Type B pancreatic cell (in vitro differentiated cells): ENCODE results near the gene PLXDC1. TPM values are rescaled to one million over a fixed set of nuclear protein-coding genes. Genes with fewer than 3 reads are reported as not detected.
"Not testable (repeated sequence)": the region's sequence is repeated elsewhere in the genome, so short reads cannot be mapped to it uniquely, and the experiment has no call there.

ENCODE experiments used
- DNase-seq: peaks from one replicate; pipeline ENCODE4 v3.0.0; 2021; ENCODE audit warnings: mixed read lengths; ENCODE audit not compliant: unreplicated experiment; ENCODE audit errors: extremely low spot score
- H3K27ac Mint-ChIP-seq: 2 replicates; pipeline ENCODE4 v1.8.0; 2021; ENCODE audit warnings: mild to moderate bottlenecking, mixed read lengths
- H3K27me3 Mint-ChIP-seq: 2 replicates; pipeline ENCODE4 v1.8.0; 2021; ENCODE audit warnings: mixed read lengths
- H3K36me3 Mint-ChIP-seq: 2 replicates; pipeline ENCODE4 v1.8.0; 2021; ENCODE audit warnings: mixed read lengths
- H3K4me1 Mint-ChIP-seq: one replicate; pipeline ENCODE4 v1.8.0; 2021; ENCODE audit warnings: mixed read lengths; ENCODE audit not compliant: unreplicated experiment
- H3K4me3 Mint-ChIP-seq: 2 replicates; pipeline ENCODE4 v1.8.0; 2021; ENCODE audit warnings: mild to moderate bottlenecking, mixed read lengths
- H3K9me3 Mint-ChIP-seq: 2 replicates; pipeline ENCODE4 v1.8.0; 2021; ENCODE audit warnings: mixed read lengths
- CTCF ChIP-seq: fragments of 200-600 bp; sonication (generic); conservative IDR thresholded peaks from 2 replicates; pipeline ENCODE4 v1.5.0; 2021; ENCODE audit warnings: antibody characterized with exemption, mild to moderate bottlenecking
- total RNA-seq: library from RNA; stranded (reverse); gene quantifications from 2 replicates; pipeline ENCODE4 v1.2.1, GENCODE V29; 2021; ENCODE audit warnings: low replicate concordance

The PLXDC1 gene
- total RNA-seq, 1 donor from 2014 or later = 5.0 TPM

GRCh38 chr17:39058524-39058923 is 92.9 kb downstream of the PLXDC1 start:
- no peak overlapping the region for H3K27ac Mint-ChIP-seq
- no peak for DNase-seq
- no peaks in the 10 kb centered on the region for H3K36me3 Mint-ChIP-seq
- no peaks in the 10 kb centered on the region for H3K9me3 Mint-ChIP-seq
- H3K4me3 Mint-ChIP-seq = no peak overlapping the region
- peaks cover 12% of the 10 kb centered on the region for H3K27me3 Mint-ChIP-seq
- H3K4me1 Mint-ChIP-seq = peaks cover 18% of the 10 kb centered on the region
- TF ChIP-seq CTCF = no peak

GRCh38 chr17:39057701-39058206 is 93.7 kb downstream of the PLXDC1 start:
- Mint-ChIP-seq H3K27ac (no peak overlapping the region), H3K4me1 (peaks cover 14% of the 10 kb centered on the region), H3K27me3 (peaks cover 12% of the 10 kb centered on the region), H3K9me3 (no peaks in the 10 kb centered on the region), H3K4me3 (peak overlapping the region; percentile 88), H3K36me3 (no peaks in the 10 kb centered on the region)
- no peak for DNase-seq
- no peak for TF ChIP-seq CTCF

GRCh38 chr17:39054111-39054645 is 97.3 kb downstream of the PLXDC1 start:
- Mint-ChIP-seq H3K36me3 (no peaks in the 10 kb centered on the region), H3K27ac (no peak overlapping the region), H3K9me3 (no peaks in the 10 kb centered on the region), H3K4me3 (no peak overlapping the region), H3K27me3 (peaks cover 18% of the 10 kb centered on the region), H3K4me1 (peaks cover 14% of the 10 kb centered on the region)
- TF ChIP-seq CTCF = no peak
- DNase-seq = no peak

GRCh38 chr17:39052423-39052822 is 99.0 kb downstream of the PLXDC1 start:
- H3K36me3 Mint-ChIP-seq, H3K9me3 Mint-ChIP-seq, H3K4me1 Mint-ChIP-seq, DNase-seq, H3K27ac Mint-ChIP-seq, H3K4me3 Mint-ChIP-seq: not testable (repeated sequence)
- peaks cover 18% of the 10 kb centered on the region for H3K27me3 Mint-ChIP-seq

GRCh38 chr17:39051001-39051585 is 100.3 kb downstream of the PLXDC1 start:
- Mint-ChIP-seq H3K9me3 (peaks cover 4% of the 10 kb centered on the region), H3K4me3 (no peak overlapping the region), H3K27me3 (peaks cover 18% of the 10 kb centered on the region), H3K27ac (no peak overlapping the region), H3K36me3 (peaks cover 4% of the 10 kb centered on the region), H3K4me1 (peaks cover 4% of the 10 kb centered on the region)
- TF ChIP-seq CTCF = no peak
- no peak for DNase-seq

- Mint-ChIP-seq H3K4me3 (no peak overlapping the region), H3K27ac (peak overlapping the region; percentile 89), H3K9me3 (peaks cover 4% of the 10 kb centered on the region), H3K36me3 (peaks cover 4% of the 10 kb centered on the region), H3K27me3 (peaks cover 8% of the 10 kb centered on the region), H3K4me1 (no peaks in the 10 kb centered on the region)
- TF ChIP-seq CTCF = no peak
- DNase-seq = no peak
Measured at GRCh38 chr17:39045948-39046679, 105.3 kb downstream of the PLXDC1 start.
